GM21717 (cell line): Measurements from ENCODE around the gene EIF4B.

Experiments used
- ATAC-seq: cut with Tn5 transposase; IDR thresholded peaks from one replicate; pipeline ENCODE4 v1.9.1; 2021; ENCODE audit warnings: mild to moderate bottlenecking, moderate library complexity; ENCODE audit not compliant: unreplicated experiment

The EIF4B gene

DNA sequence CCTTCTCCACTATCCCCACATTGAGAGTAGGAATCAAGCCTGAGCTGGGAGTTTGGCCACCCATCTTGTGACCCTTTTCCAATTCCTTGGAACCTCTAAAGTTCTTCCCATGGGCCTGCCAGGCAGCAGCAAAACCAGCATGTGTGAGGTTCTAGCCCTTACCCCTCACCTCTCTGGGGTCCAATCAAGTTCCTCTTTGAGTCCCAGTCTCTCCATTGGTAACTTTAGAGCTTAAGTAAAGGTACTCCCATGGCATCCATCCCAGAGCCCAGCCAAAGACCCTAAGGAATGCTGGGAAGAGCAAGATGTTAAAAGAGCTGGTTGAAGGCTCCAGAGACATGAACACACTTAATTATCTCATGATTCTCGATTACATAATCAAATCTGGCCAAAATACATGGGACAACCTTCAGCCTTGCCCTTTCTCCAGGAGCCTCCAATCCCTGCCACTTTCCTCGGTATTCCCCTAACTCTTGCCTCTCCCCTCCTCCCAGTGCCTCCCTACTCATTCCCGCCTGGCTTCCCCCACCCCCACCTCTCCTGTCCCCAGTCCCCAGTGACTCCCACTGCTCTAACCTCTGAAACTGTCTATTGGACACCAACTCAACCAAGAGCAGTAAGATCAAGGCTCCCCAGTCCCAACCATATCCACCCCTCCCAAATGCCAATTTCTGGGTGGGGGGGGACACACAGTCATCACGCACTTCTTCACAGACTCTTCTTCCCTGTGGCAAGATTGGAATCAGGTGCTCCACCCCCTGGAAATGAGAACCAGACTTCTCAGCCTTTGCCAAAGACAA, 38.8 kb downstream of the EIF4B start:
- no peak for ATAC-seq

- no peak for ATAC-seq
Observed at GRCh38 chr12:53045696-53046045, 39.4 kb downstream of the EIF4B start.

DNA sequence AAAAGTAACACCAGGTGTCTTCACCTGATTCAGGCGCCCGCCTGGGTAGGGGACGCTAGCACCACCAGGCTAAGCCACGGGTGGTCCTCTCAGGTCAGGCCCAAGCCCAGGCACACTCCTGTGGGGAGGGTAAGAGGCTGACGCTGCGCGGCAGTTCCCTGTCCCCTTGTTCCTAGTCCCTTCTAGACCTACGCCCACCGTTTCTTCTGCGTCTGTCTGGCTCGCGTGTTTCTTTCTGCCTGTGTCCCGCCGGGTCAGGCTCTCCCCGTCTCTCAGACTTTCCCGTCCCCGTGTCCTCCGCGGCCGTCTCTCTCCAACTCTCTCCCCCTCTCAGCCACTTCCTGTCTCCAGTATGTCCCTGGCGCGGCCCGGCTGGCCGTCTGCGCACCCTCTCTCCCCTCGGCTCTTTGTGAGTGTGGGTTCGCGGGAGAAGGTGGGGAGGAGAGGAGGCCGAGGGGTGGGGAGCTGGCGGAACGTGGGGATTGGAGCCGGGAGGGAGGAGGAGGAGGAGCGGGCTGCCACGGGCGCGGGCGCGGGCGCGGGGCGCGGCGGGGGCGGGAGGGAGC, 40.5 kb downstream of the EIF4B start:
- ATAC-seq = peak; percentile 29

- peak; percentile 41 for ATAC-seq
Observed at GRCh38 chr12:53047221-53048032, 41.2 kb downstream of the EIF4B start.

- no peak for ATAC-seq
Observed at GRCh38 chr12:53048033-53048779, 42.0 kb downstream of the EIF4B start.

DNA sequence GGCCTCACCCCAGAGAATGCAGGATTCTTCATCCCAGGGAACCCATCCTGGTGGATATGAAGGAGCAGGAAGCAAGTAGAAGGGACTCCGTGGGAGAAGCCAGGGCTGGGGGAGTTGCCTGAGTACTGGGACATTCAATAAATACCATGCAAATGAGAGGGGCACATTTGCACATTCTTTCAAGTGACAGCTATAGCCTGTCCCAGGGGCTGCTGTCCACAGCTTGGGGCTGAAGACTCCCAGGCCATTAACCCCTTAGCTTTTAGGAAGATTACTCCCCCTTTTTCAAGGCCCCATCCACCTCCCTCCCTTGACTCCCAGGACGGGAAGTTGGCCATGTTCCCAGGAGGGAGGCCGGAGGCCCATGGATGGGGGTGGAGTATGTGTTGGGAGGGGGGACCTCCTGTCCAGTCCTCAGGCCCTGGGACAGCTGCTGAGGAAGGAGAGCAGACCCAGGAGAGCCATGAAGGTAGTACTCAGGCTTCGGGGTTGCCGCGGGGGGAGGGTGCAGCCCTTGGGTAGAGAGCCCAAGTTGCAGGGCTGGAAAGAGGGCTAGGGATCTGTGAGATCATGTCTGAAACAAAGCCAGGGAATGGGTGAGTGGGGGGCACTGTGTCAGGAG, 42.6 kb downstream of the EIF4B start:
- ATAC-seq = no peak

GRCh38 chr12:53049571-53050318, 43.5 kb downstream of the EIF4B start, which contains the start of gene TNS2:
Gene TNS2 (plus strand): TSS chr12:53050065. CDS start chr12:53050186, 121 bp downstream.
- ATAC-seq = no peak

GRCh38 chr12:53050426-53051057, 44.3 kb downstream of the EIF4B start:
- no peak for ATAC-seq

GRCh38 chr12:53051058-53051880, 45.0 kb downstream of the EIF4B start:
- no peak for ATAC-seq

DNA sequence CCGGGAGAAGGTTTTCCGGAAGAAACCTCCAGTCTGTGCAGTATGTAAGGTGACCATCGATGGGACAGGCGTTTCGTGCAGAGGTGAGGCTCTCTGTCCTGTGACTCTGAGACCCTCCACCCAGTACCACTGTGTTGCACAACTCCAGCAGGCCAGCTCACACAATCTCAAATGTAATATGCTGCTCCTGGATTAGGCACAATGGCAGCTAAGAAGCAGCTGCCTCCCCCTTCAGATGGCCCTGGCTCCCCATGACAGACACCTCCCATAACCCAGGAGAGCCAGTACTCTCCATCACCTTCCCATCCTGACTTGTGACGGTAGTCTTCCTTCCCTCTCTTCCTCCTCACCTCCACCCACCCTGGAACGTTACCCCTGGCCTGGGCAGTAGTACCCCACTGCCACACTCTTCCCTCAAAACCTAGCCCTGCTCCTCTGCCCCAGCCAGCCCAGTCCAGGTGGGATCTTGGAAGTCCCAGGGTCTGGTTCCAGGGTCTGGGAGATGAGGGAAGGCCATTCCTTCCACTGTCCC, 45.7 kb downstream of the EIF4B start:
- ATAC-seq = no peak

GRCh38 chr12:53052419-53053217, 46.4 kb downstream of the EIF4B start:
- no peak for ATAC-seq

- no peak for ATAC-seq
Observed at GRCh38 chr12:53053218-53054111, 47.2 kb downstream of the EIF4B start.

DNA sequence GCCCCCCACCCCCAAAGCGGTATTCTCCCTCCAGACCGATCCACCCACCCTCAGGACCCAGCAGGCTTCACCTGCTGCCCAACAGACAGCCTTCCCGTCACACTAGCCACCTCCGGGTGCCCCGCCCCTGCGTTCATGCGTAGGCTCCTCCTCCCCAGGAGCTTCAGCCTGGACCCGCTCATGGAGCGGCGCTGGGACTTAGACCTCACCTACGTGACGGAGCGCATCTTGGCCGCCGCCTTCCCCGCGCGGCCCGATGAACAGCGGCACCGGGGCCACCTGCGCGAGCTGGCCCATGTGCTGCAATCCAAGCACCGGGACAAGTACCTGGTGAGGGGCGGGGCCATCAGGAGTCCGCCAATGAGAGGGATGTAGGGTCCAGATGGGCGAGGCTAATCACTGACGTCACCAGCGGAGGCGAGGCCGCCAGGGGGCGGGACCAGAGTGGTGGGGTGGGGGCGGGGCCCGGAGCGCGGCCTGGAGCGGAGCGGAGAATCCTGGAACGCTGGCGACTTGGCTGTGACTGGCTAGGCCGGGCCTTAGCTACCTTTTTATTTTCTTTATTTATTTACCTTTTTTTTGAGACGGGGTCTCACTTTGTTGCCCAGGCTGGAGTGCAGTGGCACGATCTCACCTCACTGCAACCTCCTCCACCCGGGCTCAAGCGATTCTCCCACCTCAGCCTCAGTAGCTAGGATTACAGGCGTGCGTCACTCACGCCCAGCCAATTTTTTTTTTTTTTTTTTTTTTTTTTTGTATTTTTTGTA, 48.0 kb downstream of the EIF4B start:
- peak; percentile 78 for ATAC-seq

DNA sequence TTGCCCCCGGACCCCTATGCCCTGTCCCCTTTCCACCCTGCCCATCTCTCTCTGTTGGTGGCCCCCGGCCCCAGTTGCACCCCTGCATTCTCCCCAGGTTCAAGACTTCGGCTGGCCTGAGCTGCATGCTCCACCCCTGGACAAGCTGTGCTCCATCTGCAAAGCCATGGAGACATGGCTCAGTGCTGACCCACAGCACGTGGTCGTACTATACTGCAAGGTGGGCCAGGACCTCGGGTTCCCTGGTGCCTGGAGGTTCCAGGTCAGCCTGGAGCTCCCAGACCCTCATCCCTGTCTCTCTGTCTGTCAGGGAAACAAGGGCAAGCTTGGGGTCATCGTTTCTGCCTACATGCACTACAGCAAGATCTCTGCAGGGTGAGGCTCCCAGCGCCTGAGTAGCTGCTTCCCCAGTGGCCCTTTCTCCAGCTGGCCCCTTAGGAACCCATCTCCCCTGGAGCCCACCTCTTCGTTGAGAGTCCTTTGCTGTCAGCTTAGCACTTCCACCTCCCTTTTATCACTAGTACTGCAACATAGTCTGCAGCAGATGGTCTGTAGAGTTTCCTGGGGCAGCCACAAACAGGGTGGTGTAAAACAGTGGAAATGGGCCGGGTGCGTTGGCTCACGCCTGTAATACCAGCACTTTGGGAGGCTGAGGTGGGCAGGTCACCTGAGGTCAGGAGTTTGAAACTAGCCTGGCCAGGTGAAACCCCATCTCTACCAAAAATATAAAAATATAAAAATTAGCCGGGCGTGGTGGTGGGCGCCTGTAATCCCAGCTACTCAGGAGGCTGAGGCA, 49.4 kb downstream of the EIF4B start:
- ATAC-seq = no peak

DNA sequence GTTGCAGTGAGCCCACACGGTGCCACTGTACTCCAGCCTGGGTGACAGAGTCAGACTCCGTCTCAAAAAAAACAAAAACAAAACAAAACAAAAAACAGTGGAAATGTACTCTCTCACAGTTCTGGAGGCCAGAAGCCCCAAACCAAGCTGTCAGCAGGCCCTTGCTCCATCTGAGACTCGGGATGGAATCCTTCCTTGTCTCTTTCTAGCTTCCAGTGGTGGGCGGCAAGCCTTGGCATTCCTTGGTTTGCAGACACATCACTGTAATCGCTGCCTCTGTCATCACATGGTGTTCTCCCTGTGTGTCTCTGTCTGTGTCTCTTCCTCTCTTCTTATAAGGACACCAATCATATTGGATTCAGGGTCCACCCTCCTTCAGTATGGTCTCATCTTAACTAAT, 50.0 kb downstream of the EIF4B start:
- ATAC-seq = no peak
